Hepatocyte (in vitro differentiated cells): Measurements from ENCODE around the gene SLC15A4. TPM values are rescaled to one million over a fixed set of nuclear protein-coding genes. Genes with fewer than 3 reads are reported as not detected.
A peak's percentile ranks its signal among the peaks of the same experiment; 100 is the strongest.

Experiments
- DNase-seq: peaks from one replicate; pipeline ENCODE4 v3.0.0-alpha.2; 2016; ENCODE audit warnings: low spot score
- H2AFZ ChIP-seq: fragments of 200-600 bp; sonication (generic); 2 replicates; pipeline ENCODE4 v1.6.0; 2016; ENCODE audit warnings: antibody characterized with exemption, mild to moderate bottlenecking
- H3K27ac ChIP-seq: fragments of 200-600 bp; sonication (generic); 2 replicates; pipeline ENCODE4 v1.5.1; 2016; ENCODE audit warnings: mild to moderate bottlenecking
- H3K27me3 ChIP-seq: fragments of 200-600 bp; sonication (generic); 2 replicates; pipeline ENCODE4 v1.6.1; 2016
- H3K36me3 ChIP-seq: fragments of 200-600 bp; sonication (generic); replicated peaks from 2 replicates; pipeline ENCODE4 v1.5.1; 2016; ENCODE audit warnings: low read depth; ENCODE audit not compliant: insufficient read depth
- H3K4me1 ChIP-seq: fragments of 200-600 bp; sonication (generic); 2 replicates; pipeline ENCODE4 v1.5.1; 2016; ENCODE audit warnings: mild to moderate bottlenecking, moderate library complexity; ENCODE audit not compliant: insufficient read depth
- H3K4me2 ChIP-seq: fragments of 200-600 bp; sonication (generic); 2 replicates; pipeline ENCODE4 v1.6.0; 2016
- H3K4me3 ChIP-seq: fragments of 200-600 bp; sonication (generic); 2 replicates; pipeline ENCODE4 v1.5.1; 2016; ENCODE audit warnings: mild to moderate bottlenecking
- H3K79me2 ChIP-seq: fragments of 200-600 bp; sonication (generic); 2 replicates; pipeline ENCODE4 v1.6.0; 2017; ENCODE audit warnings: mild to moderate bottlenecking
- H3K9me2 ChIP-seq: fragments of 200-600 bp; sonication (generic); replicated peaks from 2 replicates; pipeline ENCODE4 v1.6.0; 2017; ENCODE audit warnings: mild to moderate bottlenecking; ENCODE audit not compliant: insufficient read depth
- H3K9me3 ChIP-seq: fragments of 200-600 bp; sonication (generic); 2 replicates; pipeline ENCODE4 v1.5.1; 2016; ENCODE audit warnings: low read depth, mild to moderate bottlenecking
- H4K20me1 ChIP-seq: fragments of 200-600 bp; sonication (generic); 2 replicates; pipeline ENCODE4 v1.6.0; 2016; ENCODE audit warnings: mild to moderate bottlenecking; ENCODE audit not compliant: insufficient read depth, poor library complexity, severe bottlenecking
- EZH2 ChIP-seq: fragments of 200-600 bp; sonication (generic); IDR thresholded peaks from 2 replicates; pipeline ENCODE4 v1.6.1; 2016; ENCODE audit warnings: antibody characterized with exemption, mild to moderate bottlenecking, borderline replicate concordance
- EZH2phosphoT487 ChIP-seq: fragments of 200-600 bp; sonication (generic); IDR thresholded peaks from one replicate; pipeline ENCODE4 v1.6.1; 2018; ENCODE audit warnings: antibody characterized with exemption, mild to moderate bottlenecking, low read depth, moderate library complexity; ENCODE audit not compliant: unreplicated experiment, severe bottlenecking
- WGBS: methylation state at CpG from one replicate; pipeline ENCODE4 v1.1.6; 2016; ENCODE audit warnings: low lambda C conversion rate; ENCODE audit errors: missing lambda C conversion rate; 5-methylcytosine and 5-hydroxymethylcytosine counted together
- polyA plus RNA-seq: library from polyadenylated mRNA; unstranded; fragments of >200 nt; fragmentation: Nextera tagmentation; extraction: Ambion mirVana; gene quantifications from 2 replicates; pipeline ENCODE4 v1.2.1, GENCODE V29; 2016
- total RNA-seq: library from RNA; depleted of rRNA; stranded (reverse); fragments of >200 nt; gene quantifications from 2 replicates; pipeline ENCODE4 v1.2.3, GENCODE V29; 2014
- TF ChIP-seq, protein P1 (sequence below): fragments of 200-600 bp; sonication (generic); IDR thresholded peaks from 2 replicates; pipeline ENCODE4 v1.5.1; 2016; ENCODE audit warnings: antibody characterized with exemption, mild to moderate bottlenecking; ENCODE audit not compliant: poor library complexity

SLC15A4 gene
- total RNA-seq (34.6 and 48.5 TPM in 2 replicates), polyA plus RNA-seq (29.9 and 33.6 TPM in 2 replicates)

DNA sequence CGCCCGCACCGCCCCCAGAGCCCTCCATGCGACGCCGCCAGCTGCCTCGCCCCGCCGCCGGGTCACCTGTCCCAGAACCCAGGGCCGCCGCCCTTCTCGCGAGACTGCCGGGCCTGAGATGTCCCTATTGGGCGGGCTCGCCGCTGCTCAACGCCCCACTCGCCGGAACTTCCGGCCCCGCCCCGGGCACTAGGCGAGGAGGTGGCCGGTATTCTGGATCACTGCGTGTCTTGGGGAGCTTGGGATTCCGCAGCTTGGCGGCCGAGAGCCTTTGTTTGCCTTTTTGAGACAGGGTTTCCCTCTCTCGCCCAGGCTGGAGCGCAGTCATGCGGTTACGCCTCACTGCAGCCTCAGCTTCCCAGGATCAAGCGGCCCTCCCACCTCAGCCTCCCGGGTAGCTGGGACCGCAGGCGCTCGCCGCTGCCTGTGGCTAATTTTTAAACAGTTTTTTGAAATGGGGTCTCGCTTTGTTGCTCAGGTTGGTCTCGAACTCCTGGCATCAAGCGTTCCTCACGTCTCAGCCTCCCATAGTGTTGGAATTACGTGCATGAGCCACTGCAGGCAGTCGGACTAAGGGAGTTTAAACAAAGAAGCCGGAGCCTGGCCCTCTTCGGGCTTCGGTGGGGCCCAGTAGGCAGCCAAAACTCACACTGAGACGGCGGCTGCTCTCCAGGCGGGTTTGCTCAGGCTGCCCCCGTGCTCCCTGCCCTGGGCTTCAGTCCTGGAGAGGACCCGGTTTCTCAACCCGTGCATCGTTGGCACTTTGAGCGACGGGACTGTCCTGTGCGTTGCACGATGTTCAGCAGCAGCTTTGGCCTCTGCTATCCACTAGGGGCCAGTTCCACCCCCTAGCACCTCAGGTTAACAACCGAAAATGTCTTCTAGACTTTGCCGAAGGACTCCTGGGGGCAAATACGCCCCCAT lies at the start of gene SLC15A4:
TSS of gene SLC15A4 (minus strand) at position 43 of the 924 bp plus-strand sequence. CDS start at position 28, 15 bp downstream.
- no peaks in the 10 kb centered on the region for H3K36me3 ChIP-seq
- H3K9me2 ChIP-seq: no peaks in the 10 kb centered on the region
- H3K4me3 ChIP-seq: peak within 1 kb of the TSS; percentile 91
- peaks cover 42% of the 10 kb centered on the region for H3K79me2 ChIP-seq
- 11% methylated on average over 60 of the region's 63 CpGs for WGBS
- peak within 1 kb of the TSS; percentile 92 for H3K4me2 ChIP-seq
- peak within 1 kb of the TSS; percentile 85 for H2AFZ ChIP-seq
- DNase-seq: peak; percentile 98
- H3K4me1 ChIP-seq: peaks cover 16% of the 10 kb centered on the region
- H3K27me3 ChIP-seq: no peaks in the 10 kb centered on the region
- peaks cover 32% of the 10 kb centered on the region for H4K20me1 ChIP-seq
- no peaks in the 10 kb centered on the region for H3K9me3 ChIP-seq
- TF ChIP-seq, protein P1, sequence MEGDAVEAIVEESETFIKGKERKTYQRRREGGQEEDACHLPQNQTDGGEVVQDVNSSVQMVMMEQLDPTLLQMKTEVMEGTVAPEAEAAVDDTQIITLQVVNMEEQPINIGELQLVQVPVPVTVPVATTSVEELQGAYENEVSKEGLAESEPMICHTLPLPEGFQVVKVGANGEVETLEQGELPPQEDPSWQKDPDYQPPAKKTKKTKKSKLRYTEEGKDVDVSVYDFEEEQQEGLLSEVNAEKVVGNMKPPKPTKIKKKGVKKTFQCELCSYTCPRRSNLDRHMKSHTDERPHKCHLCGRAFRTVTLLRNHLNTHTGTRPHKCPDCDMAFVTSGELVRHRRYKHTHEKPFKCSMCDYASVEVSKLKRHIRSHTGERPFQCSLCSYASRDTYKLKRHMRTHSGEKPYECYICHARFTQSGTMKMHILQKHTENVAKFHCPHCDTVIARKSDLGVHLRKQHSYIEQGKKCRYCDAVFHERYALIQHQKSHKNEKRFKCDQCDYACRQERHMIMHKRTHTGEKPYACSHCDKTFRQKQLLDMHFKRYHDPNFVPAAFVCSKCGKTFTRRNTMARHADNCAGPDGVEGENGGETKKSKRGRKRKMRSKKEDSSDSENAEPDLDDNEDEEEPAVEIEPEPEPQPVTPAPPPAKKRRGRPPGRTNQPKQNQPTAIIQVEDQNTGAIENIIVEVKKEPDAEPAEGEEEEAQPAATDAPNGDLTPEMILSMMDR: no peak
- no peak for TF ChIP-seq EZH2
- peak within 1 kb of the TSS; percentile 96 for H3K27ac ChIP-seq

DNA sequence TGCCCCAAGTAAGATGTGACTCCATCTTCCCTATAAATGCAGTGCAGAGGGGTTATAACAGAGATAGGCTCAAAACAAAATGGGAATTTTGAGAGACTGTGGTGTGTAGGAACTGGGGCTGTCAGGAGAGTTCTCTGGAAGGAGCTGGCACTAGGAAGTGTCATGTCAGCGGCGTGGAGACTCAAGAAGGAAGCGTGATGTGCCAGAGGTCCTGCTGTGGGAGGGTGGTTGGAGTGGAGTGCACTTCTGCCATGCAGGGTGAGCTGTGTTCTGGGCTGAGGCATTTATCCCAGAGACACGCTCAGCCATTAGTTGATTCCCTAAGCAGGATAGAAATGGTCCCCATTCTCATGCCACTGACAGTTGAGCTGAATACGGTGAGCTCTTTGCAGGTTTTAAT lies 48.5 kb upstream of the SLC15A4 start:
- H3K36me3 ChIP-seq: no peaks in the 10 kb centered on the region
- H3K79me2 ChIP-seq: no peaks in the 10 kb centered on the region
- no peaks in the 10 kb centered on the region for H3K27me3 ChIP-seq
- no peak for DNase-seq
- no peak overlapping the region for H3K4me2 ChIP-seq
- TF ChIP-seq EZH2 (no peak), EZH2phosphoT487 (no peak)
- TF ChIP-seq, protein P1: no peak
- H3K27ac ChIP-seq: no peak overlapping the region
- no peak overlapping the region for H2AFZ ChIP-seq
- no peak overlapping the region for H3K4me3 ChIP-seq
- no peaks in the 10 kb centered on the region for H3K9me2 ChIP-seq
- H4K20me1 ChIP-seq: no peaks in the 10 kb centered on the region
- H3K9me3 ChIP-seq: no peaks in the 10 kb centered on the region
- no peaks in the 10 kb centered on the region for H3K4me1 ChIP-seq
- 94% methylated on average over 5 of the region's 5 CpGs for WGBS

DNA sequence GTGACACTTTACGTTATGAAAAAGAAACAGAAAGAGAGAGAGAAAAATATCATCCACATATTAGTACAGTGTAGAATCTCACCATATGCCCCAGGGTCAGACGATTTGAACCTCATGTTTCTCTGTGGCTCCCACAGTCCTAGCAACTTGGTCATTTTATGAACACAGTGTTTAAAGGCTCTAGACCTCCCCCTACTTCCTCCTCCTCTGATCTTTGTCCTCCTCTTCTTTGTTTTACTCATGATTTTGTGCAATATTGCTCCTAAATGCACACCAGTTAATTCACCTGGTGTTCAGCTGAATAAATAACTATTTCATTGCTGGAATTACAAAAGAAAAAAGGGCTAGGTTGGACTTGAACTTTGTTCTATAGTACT lies 47.7 kb upstream of the SLC15A4 start:
- H2AFZ ChIP-seq: no peak overlapping the region
- no peaks in the 10 kb centered on the region for H3K27me3 ChIP-seq
- H3K4me3 ChIP-seq: no peak overlapping the region
- 75% methylated on average over 2 of the region's 2 CpGs for WGBS
- H3K4me2 ChIP-seq: no peak overlapping the region
- no peak for TF ChIP-seq EZH2phosphoT487
- TF ChIP-seq, protein P1: no peak
- TF ChIP-seq EZH2: no peak
- H4K20me1 ChIP-seq: no peaks in the 10 kb centered on the region
- H3K27ac ChIP-seq: no peak overlapping the region
- no peaks in the 10 kb centered on the region for H3K9me2 ChIP-seq
- H3K36me3 ChIP-seq: no peaks in the 10 kb centered on the region
- H3K79me2 ChIP-seq: no peaks in the 10 kb centered on the region
- no peaks in the 10 kb centered on the region for H3K4me1 ChIP-seq
- no peak for DNase-seq
- H3K9me3 ChIP-seq: no peaks in the 10 kb centered on the region
